Brain microvascular endothelial cell (primary cell): Measurements from ENCODE around the gene DOCK4.

ENCODE experiments used
- DNase-seq: peaks from one replicate; pipeline ENCODE4 v3.0.0-alpha.2; 2020
- H3K27ac ChIP-seq: fragments of 250-450 bp; sonication (Bioruptor Pico); 2 replicates; pipeline ENCODE4 v1.5.1; 2020; ENCODE audit warnings: mild to moderate bottlenecking, moderate library complexity
- H3K27me3 ChIP-seq: fragments of 250-450 bp; sonication (Bioruptor Pico); replicated peaks from 2 replicates; pipeline ENCODE4 v1.5.1; 2020; ENCODE audit warnings: mild to moderate bottlenecking
- H3K36me3 ChIP-seq: fragments of 250-450 bp; sonication (Bioruptor Pico); replicated peaks from 2 replicates; pipeline ENCODE4 v1.5.1; 2020; ENCODE audit warnings: mild to moderate bottlenecking
- H3K4me3 ChIP-seq: 2 replicates; pipeline ENCODE4 v1.5.1; 2011; ENCODE audit warnings: low read depth, mild to moderate bottlenecking, control low read depth, low read length, moderate library complexity
- in situ Hi-C: cut with HindIII; loops from 2 replicates; pipeline ENCODE4 v1.10.0; 2017; ENCODE audit warnings: low sequenced_read_pairs, low pct_ligation_motif_present
- TF ChIP-seq, protein P1 (sequence below): IDR thresholded peaks from 2 replicates; pipeline ENCODE4 v1.5.1; 2011; ENCODE audit warnings: low read depth, mild to moderate bottlenecking, moderate library complexity, low read length, control low read depth, inconsistent platforms; ENCODE audit errors: missing control alignments

DOCK4 gene

DNA sequence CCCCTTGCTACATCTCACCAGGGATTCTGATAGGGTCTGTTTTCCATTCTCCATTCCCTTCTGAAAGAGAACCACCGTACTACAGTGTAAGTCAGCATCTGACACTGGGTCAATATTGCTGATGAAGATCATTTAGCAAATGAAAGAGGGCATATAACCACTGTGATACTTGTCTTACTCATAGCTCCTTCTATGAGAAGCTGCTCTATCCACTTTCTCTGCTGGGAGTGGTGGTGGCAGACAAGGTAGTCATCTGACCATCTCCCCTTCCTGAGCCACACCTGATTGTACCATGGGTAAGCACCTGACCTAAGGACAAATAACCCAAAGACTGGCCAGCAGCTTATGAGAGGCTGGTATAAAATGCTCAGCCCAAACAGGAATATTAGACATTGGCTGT, 220.4 kb downstream of the DOCK4 start:
- Histone ChIP-seq H3K27ac (no peak overlapping the region), H3K27me3 (no peaks in the 10 kb centered on the region), H3K36me3 (no peaks in the 10 kb centered on the region), H3K4me3 (no peak overlapping the region)
- TF ChIP-seq, protein P1, sequence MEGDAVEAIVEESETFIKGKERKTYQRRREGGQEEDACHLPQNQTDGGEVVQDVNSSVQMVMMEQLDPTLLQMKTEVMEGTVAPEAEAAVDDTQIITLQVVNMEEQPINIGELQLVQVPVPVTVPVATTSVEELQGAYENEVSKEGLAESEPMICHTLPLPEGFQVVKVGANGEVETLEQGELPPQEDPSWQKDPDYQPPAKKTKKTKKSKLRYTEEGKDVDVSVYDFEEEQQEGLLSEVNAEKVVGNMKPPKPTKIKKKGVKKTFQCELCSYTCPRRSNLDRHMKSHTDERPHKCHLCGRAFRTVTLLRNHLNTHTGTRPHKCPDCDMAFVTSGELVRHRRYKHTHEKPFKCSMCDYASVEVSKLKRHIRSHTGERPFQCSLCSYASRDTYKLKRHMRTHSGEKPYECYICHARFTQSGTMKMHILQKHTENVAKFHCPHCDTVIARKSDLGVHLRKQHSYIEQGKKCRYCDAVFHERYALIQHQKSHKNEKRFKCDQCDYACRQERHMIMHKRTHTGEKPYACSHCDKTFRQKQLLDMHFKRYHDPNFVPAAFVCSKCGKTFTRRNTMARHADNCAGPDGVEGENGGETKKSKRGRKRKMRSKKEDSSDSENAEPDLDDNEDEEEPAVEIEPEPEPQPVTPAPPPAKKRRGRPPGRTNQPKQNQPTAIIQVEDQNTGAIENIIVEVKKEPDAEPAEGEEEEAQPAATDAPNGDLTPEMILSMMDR = no peak
- no peak for DNase-seq
- in situ Hi-C loops = no loop called here

DNA sequence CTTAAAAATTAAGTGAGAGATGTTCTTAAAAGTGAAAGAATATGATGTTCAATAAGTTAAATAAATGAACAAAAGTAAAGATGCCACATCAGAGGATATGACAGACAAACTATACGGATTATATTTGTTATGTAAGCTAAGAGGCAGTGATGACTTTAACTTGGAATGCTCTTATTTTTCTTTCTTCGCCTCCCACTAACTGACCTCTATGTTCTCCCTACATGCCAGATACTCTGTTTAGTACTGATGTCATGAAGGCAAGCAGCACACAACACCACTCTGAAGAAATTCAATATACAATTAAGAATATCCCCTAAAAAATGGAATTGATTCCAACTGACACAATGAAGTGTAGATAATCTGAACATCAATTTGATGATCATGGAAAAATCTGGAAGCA, 223.4 kb downstream of the DOCK4 start:
- Histone ChIP-seq H3K4me3 (no peak overlapping the region), H3K27me3 (no peaks in the 10 kb centered on the region), H3K27ac (peak overlapping the region; percentile 58), H3K36me3 (no peaks in the 10 kb centered on the region)
- TF ChIP-seq, protein P1 = no peak
- peak; percentile 53 for DNase-seq
- in situ Hi-C loops = no loop called here

DNA sequence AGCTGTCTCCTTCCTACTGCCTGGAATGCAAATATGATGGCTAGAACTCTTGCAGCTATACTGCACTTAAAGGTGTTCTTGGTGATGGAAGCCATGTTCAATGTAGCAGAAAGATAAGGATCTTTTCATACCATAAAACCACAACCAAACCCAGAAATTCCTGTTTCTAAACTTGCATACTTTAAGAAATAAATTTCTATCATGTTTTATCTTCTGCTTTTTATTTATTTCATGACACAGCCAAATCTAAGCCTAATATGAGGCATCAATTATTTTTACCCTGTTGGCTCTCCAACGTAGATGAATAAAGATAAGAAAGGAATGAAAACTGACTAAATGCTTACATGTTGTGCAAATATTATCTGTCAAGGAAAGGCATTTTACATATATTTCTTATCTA, 224.1 kb downstream of the DOCK4 start:
- in situ Hi-C loops = no loop called here
- H3K4me3 ChIP-seq = no peak overlapping the region
- peak overlapping the region; percentile 58 for H3K27ac ChIP-seq
- DNase-seq = no peak
- no peaks in the 10 kb centered on the region for H3K36me3 ChIP-seq
- TF ChIP-seq, protein P1 = no peak
- no peaks in the 10 kb centered on the region for H3K27me3 ChIP-seq

DNA sequence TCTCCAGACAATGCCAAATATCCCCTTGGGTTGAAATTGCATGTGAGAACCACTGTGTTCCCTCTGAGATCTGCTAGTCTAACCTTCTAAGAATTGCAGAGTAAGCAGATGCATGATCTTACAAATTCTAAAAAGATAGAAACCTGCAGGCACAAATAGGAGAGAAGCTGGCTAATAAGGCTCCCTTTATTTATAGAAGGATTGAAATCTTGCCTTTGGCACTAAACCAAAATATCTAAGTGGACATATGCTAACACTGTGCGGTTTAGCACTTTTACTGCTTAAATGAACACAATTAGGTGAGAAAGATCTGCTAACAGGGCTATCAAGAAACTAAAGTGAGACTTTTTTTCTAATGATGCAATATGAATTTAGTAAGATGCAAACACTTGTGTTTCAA, 225.5 kb downstream of the DOCK4 start:
- in situ Hi-C loops = no loop called here
- TF ChIP-seq, protein P1 = no peak
- Histone ChIP-seq H3K4me3 (no peak overlapping the region), H3K27ac (no peak overlapping the region), H3K36me3 (no peaks in the 10 kb centered on the region), H3K27me3 (no peaks in the 10 kb centered on the region)
- DNase-seq = no peak

DNA sequence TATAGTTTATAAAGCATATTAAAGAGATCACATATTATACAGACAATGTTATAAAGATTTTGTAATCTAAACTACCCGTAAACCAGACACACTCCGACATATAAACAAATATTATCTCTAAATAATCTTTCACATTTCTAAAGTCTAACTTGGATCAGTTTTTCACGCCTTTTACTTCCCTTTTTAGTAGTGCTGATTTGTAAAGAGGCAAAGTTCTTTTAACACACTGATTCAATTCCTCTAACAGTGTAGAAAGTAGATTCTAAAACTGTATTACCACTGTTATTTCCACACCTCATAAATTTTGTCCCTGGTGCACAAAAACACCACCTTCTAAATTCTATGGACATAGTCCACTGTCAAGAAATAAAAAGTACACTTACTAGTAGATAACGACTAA, 230.9 kb downstream of the DOCK4 start:
- in situ Hi-C loops = no loop called here
- H3K36me3 ChIP-seq = no peaks in the 10 kb centered on the region
- no peak overlapping the region for H3K4me3 ChIP-seq
- H3K27ac ChIP-seq = no peak overlapping the region
- DNase-seq = no peak
- no peaks in the 10 kb centered on the region for H3K27me3 ChIP-seq
- TF ChIP-seq, protein P1 = no peak

DNA sequence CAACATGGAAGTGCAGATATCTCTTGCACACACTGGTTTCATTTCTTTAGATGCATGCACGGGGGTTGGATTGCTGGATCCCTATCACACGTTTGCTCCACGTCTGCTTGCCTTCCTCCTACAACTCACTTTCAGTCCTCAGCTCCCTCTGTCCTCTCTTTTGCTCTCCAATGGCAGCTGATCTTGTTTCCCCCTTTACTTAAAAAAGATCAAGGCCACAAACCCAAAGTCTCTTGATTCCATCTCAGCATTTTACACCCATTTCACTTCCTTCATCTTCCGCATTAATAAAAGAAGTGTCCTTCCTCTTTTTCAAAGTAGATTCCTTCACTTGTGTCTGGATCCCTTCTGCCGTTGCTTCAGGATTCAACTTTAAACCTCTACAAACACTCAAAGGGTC, 245.2 kb downstream of the DOCK4 start:
- Histone ChIP-seq H3K27me3 (no peaks in the 10 kb centered on the region), H3K36me3 (no peaks in the 10 kb centered on the region), H3K27ac (no peak overlapping the region), H3K4me3 (no peak overlapping the region)
- no peak for DNase-seq
- in situ Hi-C loops = no loop called here
- TF ChIP-seq, protein P1 = no peak
